K562 (cell line): ENCODE results near the gene MVB12B. TPM values are rescaled to one million over a fixed set of nuclear protein-coding genes. Genes with fewer than 3 reads are reported as not detected.

Experiments used
- ATAC-seq: fragments of 200-7000 bp; cut with Tn5 transposase; 3 replicates; pipeline ENCODE4 v1.9.1; 2020; ENCODE audit warnings: moderate library complexity
- BruUV-seq: library from RNA; stranded (reverse); fragments of 400-500 nt; replicated peaks from 2 replicates; lab custom pipeline; 2021; lab: Mats Ljungman, UMichigan
- CTCF ChIA-PET: fragments of 300-600 bp; formaldehyde crosslinking; extraction: SDS; loops from one replicate; lab custom pipeline; 2021; ENCODE audit warnings: low intra/inter-chr PET ratio; lab: Yijun Ruan, JAX
- POLR2A ChIA-PET: fragments of 300-600, 350-650 bp; sonication (Branson Sonifier 250); formaldehyde crosslinking; extraction: SDS; loops from one replicate; lab custom pipeline; 2021; ENCODE audit warnings: antibody characterized with exemption, inconsistent platforms; lab: Yijun Ruan, JAX
- DNase-seq, 4 experiments: peaks; one replicate each; pipeline versions ENCODE4 v3.0.0 to v3.0.0-alpha.2; 2011 to 2018; ENCODE audit warnings: low spot score in 3 of 4, mixed read lengths in 3 of 4; ENCODE audit errors: extremely low read depth in 1 of 4
- FAIRE-seq: peaks from 2 replicates; lab custom pipeline; 2011; peaks lifted over from hg19 to GRCh38; lab: Jason Lieb, UNC
- H2AFZ ChIP-seq: 2 replicates; pipeline ENCODE4 v1.6.0; 2011; ENCODE audit warnings: low read depth, low read length, control low read depth, inconsistent platforms
- H3K27ac ChIP-seq: fragments of 200-600 bp; 3 replicates; pipeline ENCODE4 v1.8.0; 2011; ENCODE audit warnings: low read depth, mild to moderate bottlenecking, control low read depth, inconsistent platforms, low read length, moderate library complexity, mixed read lengths; ENCODE audit errors: extremely low read depth
- H3K27me3 ChIP-seq, 2 experiments: fragments of 300-600 bp in 1 of 2; 2 replicates in 1 of 2; 3 replicates in 1 of 2; pipeline versions ENCODE4 v1.6.0 to v1.8.0; 2011; ENCODE audit warnings: inconsistent platforms in 2 of 2, low read length in 2 of 2, mild to moderate bottlenecking in 1 of 2, mixed read lengths in 1 of 2, moderate library complexity in 1 of 2; ENCODE audit not compliant: control insufficient read depth in 2 of 2, insufficient read depth in 2 of 2
- H3K36me3 ChIP-seq: fragments of 300-600 bp; 3 replicates; pipeline ENCODE4 v1.8.0; 2011; ENCODE audit warnings: mild to moderate bottlenecking, low read length, inconsistent platforms; ENCODE audit not compliant: control insufficient read depth, insufficient read depth
- H3K4me1 ChIP-seq, 2 experiments: fragments of 200-600 bp in 1 of 2; replicated peaks in 1 of 2; 2 replicates in 1 of 2; 3 replicates in 1 of 2; pipeline versions ENCODE4 v1.5.1 to v1.8.0; 2011; ENCODE audit warnings: inconsistent platforms in 2 of 2, low read length in 2 of 2, mild to moderate bottlenecking in 1 of 2, mixed read lengths in 1 of 2, moderate library complexity in 1 of 2; ENCODE audit not compliant: control insufficient read depth in 2 of 2, insufficient read depth in 2 of 2
- H3K4me2 ChIP-seq: 2 replicates; pipeline ENCODE4 v1.6.1; 2011; ENCODE audit warnings: low read length, control low read depth, inconsistent platforms, mixed read lengths; ENCODE audit not compliant: insufficient read depth
- H3K4me3 ChIP-seq: fragments of 200-600 bp; sonication (generic), shearing (Covaris generic); 2 replicates; pipeline ENCODE4 v1.5.1; 2016; ENCODE audit warnings: control low read depth, inconsistent platforms
- H3K79me2 ChIP-seq: fragments of 200-600 bp; 3 replicates; pipeline ENCODE4 v1.8.0; 2011; ENCODE audit warnings: low read length, inconsistent platforms; ENCODE audit not compliant: control insufficient read depth, insufficient read depth
- H3K9ac ChIP-seq, 2 experiments: 2 replicates each; pipeline versions ENCODE4 v1.6.0 to v1.6.1; 2011; ENCODE audit warnings: low read depth in 2 of 2, low read length in 2 of 2, control low read depth in 1 of 2, inconsistent platforms in 1 of 2, mild to moderate bottlenecking in 1 of 2, mixed read lengths in 1 of 2; ENCODE audit not compliant: insufficient read depth in 1 of 2
- H3K9me1 ChIP-seq: one replicate; pipeline ENCODE4 v1.6.0; 2011; ENCODE audit warnings: inconsistent platforms, mild to moderate bottlenecking, low read length, moderate library complexity; ENCODE audit not compliant: control insufficient read depth, insufficient read depth
- H3K9me3 ChIP-seq: replicated peaks from 2 replicates; pipeline ENCODE4 v1.5.1; 2011; ENCODE audit warnings: low read depth, low read length, inconsistent platforms; ENCODE audit not compliant: control insufficient read depth, insufficient read depth
- H4K20me1 ChIP-seq: replicated peaks from 2 replicates; pipeline ENCODE4 v1.6.1; 2011; ENCODE audit warnings: low read length, inconsistent platforms, mixed read lengths; ENCODE audit not compliant: control insufficient read depth, insufficient read depth
- NRF1 ChIP-seq, 2 experiments: fragments of 450-650 bp; IDR thresholded peaks in 1 of 2; conservative IDR thresholded peaks in 1 of 2; 2 replicates each; pipeline ENCODE4 v1.6.1; 2014; ENCODE audit warnings: mild to moderate bottlenecking in 2 of 2
- POLR2G ChIP-seq: fragments of 200-400 bp; formaldehyde crosslinking; IDR thresholded peaks from 2 replicates; pipeline ENCODE4 v1.6.1; 2017; ENCODE audit warnings: low read depth, mild to moderate bottlenecking, antibody characterized with exemption, low read length, moderate library complexity
- YY1 ChIP-seq, 3 experiments: IDR thresholded peaks; 2 replicates each; pipeline ENCODE4 v1.6.1; 2011; ENCODE audit warnings: low read length in 2 of 3, mild to moderate bottlenecking in 2 of 3, moderate library complexity in 2 of 3, borderline replicate concordance in 1 of 3, control low read depth in 1 of 3, low read depth in 1 of 3; ENCODE audit not compliant: insufficient read depth in 3 of 3, insufficient replicate concordance in 2 of 3, control insufficient read depth in 1 of 3, insufficient read length in 1 of 3; ENCODE audit errors: extremely low read depth in 1 of 3
- WGBS: fragments of 100-300 bp; shearing (Covaris generic); methylation state at CpG from one replicate; pipeline ENCODE4 v1.1.6; 2016; ENCODE audit warnings: low coverage, mixed read lengths; ENCODE audit not compliant: insufficient coverage; ENCODE audit errors: missing lambda C conversion rate; 5-methylcytosine and 5-hydroxymethylcytosine counted together
- in situ Hi-C: fragments of 300-500 bp; cut with MboI; formaldehyde crosslinking; loops from 4 replicates; pipeline ENCODE4 v1.15.0; 2018; ENCODE audit warnings: inconsistent platforms, mixed read lengths
- intact Hi-C: fragments of 100-400 bp; cut with micrococcal nuclease; formaldehyde crosslinking; loops from 2 replicates; pipeline ENCODE4 v1.14.2; 2022
- polyA plus RNA-seq, 8 experiments: library from polyadenylated mRNA; depleted of rRNA in 4 of 8; stranded (reverse) in 5 of 8; unstranded in 3 of 8; fragments of >200 nt; fragmentation: Nextera tagmentation in 2 of 8; fragmentation: Illumina TruSeq in 1 of 8; extraction: Ambion mirVana in 2 of 8; extraction: Trizol in 1 of 8; gene quantifications; 2 replicates each; pipeline versions ENCODE4 v1.2.1 to v1.2.3, GENCODE V29; 2011 to 2014; ENCODE audit warnings: inconsistent platforms in 1 of 8, missing spikeins in 1 of 8
- total RNA-seq, 7 experiments: library from RNA; depleted of rRNA in 6 of 7; stranded (reverse); fragments of >200 nt in 6 of 7; fragmentation: Illumina TruSeq in 2 of 7; extraction: Trizol in 2 of 7; gene quantifications; 2 replicates each; pipeline versions ENCODE4 v1.2.1 to v1.2.3, GENCODE V29; 2011 to 2021; ENCODE audit warnings: low replicate concordance in 1 of 7
- TF ChIP-seq, protein P1 (sequence below): IDR thresholded peaks from 2 replicates; pipeline ENCODE4 v1.6.1; 2012; ENCODE audit warnings: low read depth, low read length, improper control_type of control experiment, borderline replicate concordance

The MVB12B gene
- total and polyA plus RNA-seq, 9 of the 15 experiments (the other 6 are each of a cell fraction or from before 2014, with no cell fraction given): not detected

- Histone ChIP-seq H3K4me1 (peaks cover 0 to 5% of the 10 kb centered on the region in 2 experiments; a peak in 2 of 5 replicates), H3K36me3 (no peaks in the 10 kb centered on the region), H3K79me2 (no peaks in the 10 kb centered on the region), H4K20me1 (no peaks in the 10 kb centered on the region; the same call in 1 of the 2 replicates), H3K4me3 (no peak overlapping the region), H3K9ac (no peak overlapping the region), H3K4me2 (no peak overlapping the region), H3K9me3 (no peaks in the 10 kb centered on the region), H3K27me3 (peaks cover 32 to 69% of the 10 kb centered on the region in 2 experiments; a peak in 4 of 5 replicates), H3K27ac (no peak overlapping the region), H2AFZ (no peak overlapping the region), H3K9me1 (no peaks in the 10 kb centered on the region)
- POLR2A ChIA-PET: interaction anchor here (0.8 kb wide), 1 partner anchor 9 kb away, joined by 4 read pairs; no protein-coding TSS in a partner anchor
- 11% methylated on average over 32 of the region's 32 CpGs for WGBS
- FAIRE-seq (no peak), DNase-seq (no peak), ATAC-seq (no peak)
- in situ Hi-C loops: no loop called here
- intact Hi-C loops: no loop called here
- TF ChIP-seq NRF1 (conservative IDR thresholded peaks at IDR 0.05 in 1 of 2, IDR thresholded peaks at IDR 0.05 in 1 of 2) (no peak), YY1 (IDR thresholded peaks at IDR 0.05; ENCODE audit: borderline replicate concordance in 1 of 3, control insufficient read depth in 1 of 3, extremely low read depth in 1 of 3, insufficient read depth in 3 of 3, insufficient read length in 1 of 3, insufficient replicate concordance in 2 of 3, low read depth in 1 of 3, low read length in 2 of 3) (peak in 1 of 3 experiments; percentile 45), POLR2G (0 out of 2 replicates have a peak, but pooled peaks have one; percentile 32)
- TF ChIP-seq, protein P1, sequence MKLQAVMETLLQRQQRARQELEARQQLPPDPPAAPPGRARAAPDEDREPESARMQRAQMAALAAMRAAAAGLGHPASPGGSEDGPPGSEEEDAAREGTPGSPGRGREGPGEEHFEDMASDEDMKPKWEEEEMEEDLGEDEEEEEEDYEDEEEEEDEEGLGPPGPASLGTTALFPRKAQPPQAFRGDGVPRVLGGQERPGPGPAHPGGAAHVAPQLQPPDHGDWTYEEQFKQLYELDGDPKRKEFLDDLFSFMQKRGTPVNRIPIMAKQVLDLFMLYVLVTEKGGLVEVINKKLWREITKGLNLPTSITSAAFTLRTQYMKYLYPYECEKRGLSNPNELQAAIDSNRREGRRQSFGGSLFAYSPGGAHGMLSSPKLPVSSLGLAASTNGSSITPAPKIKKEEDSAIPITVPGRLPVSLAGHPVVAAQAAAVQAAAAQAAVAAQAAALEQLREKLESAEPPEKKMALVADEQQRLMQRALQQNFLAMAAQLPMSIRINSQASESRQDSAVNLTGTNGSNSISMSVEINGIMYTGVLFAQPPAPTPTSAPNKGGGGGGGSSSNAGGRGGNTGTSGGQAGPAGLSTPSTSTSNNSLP: no peak
- CTCF ChIA-PET: no interaction called here
- BruUV-seq: no TSS peak
Observed at GRCh38 chr9:126337729-126338372, 11.2 kb downstream of the MVB12B start.
